Measurements from ENCODE around the gene CIAO3. TPM values are rescaled to one million over a fixed set of nuclear protein-coding genes. Genes with fewer than 3 reads are reported as not detected.

Gene CIAO3
- total RNA-seq, 1 experiment from 2014 or later, result 21.9 TPM

DNA sequence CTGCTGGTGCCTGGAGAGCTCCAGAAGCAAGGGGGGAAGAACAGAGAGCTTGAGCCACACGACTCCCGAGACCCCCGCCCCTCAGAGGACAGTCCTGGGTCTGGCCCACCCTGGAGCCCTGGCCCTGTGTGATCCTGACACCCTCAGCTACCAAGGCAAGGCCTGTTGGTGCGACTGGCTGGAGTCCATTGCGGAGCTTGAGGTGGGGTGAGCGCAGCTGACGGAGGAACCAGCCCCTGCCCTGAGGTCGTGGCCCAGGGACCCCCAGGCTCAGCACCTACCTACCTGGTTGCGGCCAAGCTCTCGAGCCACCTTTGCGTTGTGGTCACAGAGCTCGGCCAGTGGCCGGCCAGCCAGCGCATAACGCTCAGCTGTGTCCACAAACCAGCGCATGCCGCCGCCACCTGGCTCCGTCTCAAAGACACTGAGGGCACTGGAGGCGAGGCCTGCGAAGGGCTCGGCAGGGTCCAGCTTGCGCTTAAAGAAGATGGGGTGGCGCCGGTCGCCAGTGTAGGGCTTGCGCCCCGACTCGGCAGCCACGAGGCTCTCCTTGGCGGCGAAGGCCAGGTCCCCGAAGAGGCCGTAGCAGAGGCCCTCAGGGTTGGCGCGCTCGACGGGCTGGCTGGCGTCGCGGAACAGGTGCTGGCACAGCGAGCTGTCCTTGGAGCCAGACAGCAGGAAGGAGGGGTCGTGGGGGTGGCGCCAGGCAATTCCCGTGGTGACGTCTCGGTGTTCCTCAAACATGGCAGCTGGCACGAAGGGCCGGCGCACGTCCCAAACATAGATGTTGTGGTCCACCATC lies 54.1 kb downstream of the CIAO3 start:
- no peak overlapping the region for H3K23ac ChIP-seq (ENCODE audit: insufficient read length, low read depth, low read length)
- no peak overlapping the region for H3K27ac ChIP-seq (ENCODE audit: insufficient read length, low read depth, low read length)
- Mint-ChIP-seq H3K27ac (no peak overlapping the region), H3K27me3 (ENCODE audit: low read depth) (peaks cover 11% of the 10 kb centered on the region), H3K4me1 (peaks cover 9 to 19% of the 10 kb centered on the region in 2 experiments), H3K36me3 (ENCODE audit: insufficient read depth in 1 of 3, low read depth in 3 of 3) (peaks cover 10 to 39% (median 37%) of the 10 kb centered on the region in 3 experiments; a peak in 6 of 7 replicates), H3K9me3 (no peaks in the 10 kb centered on the region; a peak in 1 of 5 replicates), H3K4me3 (0 out of 5 replicates have a peak overlapping the region, but pooled peaks of 1 of the 2 experiments have one; percentile 32)
- peaks cover 3% of the 10 kb centered on the region; the same call in 1 of the 2 replicates for H3K27me3 ChIP-seq (ENCODE audit: insufficient read depth, low read length)
- no peak overlapping the region for H3K56ac ChIP-seq (ENCODE audit: insufficient read length, low read depth, low read length)
- no peak overlapping the region for H2BK120ac ChIP-seq (ENCODE audit: low read depth, low read length, poor library complexity, severe bottlenecking)
- H3K4me2 ChIP-seq (ENCODE audit: insufficient read depth, insufficient read length, low read length), result no peak overlapping the region
- peaks cover 14% of the 10 kb centered on the region for H3K23me2 ChIP-seq (ENCODE audit: insufficient read length, low read depth, low read length, poor library complexity, severe bottlenecking)
- no peak overlapping the region for H3K9ac ChIP-seq (ENCODE audit: extremely low read depth, insufficient read length, low read length)
- no peak overlapping the region for H2AK5ac ChIP-seq (ENCODE audit: insufficient read length, low read length)
- H3K9me3 ChIP-seq (ENCODE audit: control insufficient read depth, low read depth, low read length), result no peaks in the 10 kb centered on the region
- H4K91ac ChIP-seq (ENCODE audit: insufficient read length, low read depth, low read length), result no peak overlapping the region
- H4K20me1 ChIP-seq (ENCODE audit: control insufficient read depth, insufficient read depth, insufficient read length), result no peaks in the 10 kb centered on the region
- H4K8ac ChIP-seq (replicated peaks; ENCODE audit: insufficient read length, low read depth, low read length), result no peak overlapping the region
- no peaks in the 10 kb centered on the region for H3K79me1 ChIP-seq (ENCODE audit: insufficient read depth, low read depth, low read length, poor library complexity, severe bottlenecking)
- no peak overlapping the region for H3K14ac ChIP-seq (ENCODE audit: insufficient read depth, low read length)
- H2BK5ac ChIP-seq (ENCODE audit: insufficient read length, low read length), result no peak overlapping the region
- H2BK12ac ChIP-seq (ENCODE audit: insufficient read length, low read depth, low read length), result no peak overlapping the region
- no peaks in the 10 kb centered on the region for H3K4me1 ChIP-seq (ENCODE audit: insufficient read depth, low read length)
- WGBS (ENCODE audit: extremely low coverage, insufficient read length, low lambda C conversion rate), result no CpG with 5 or more reads among the region's 51 CpGs
- no peak overlapping the region for H4K5ac ChIP-seq (ENCODE audit: insufficient read length, low read depth, low read length)
- H2BK15ac ChIP-seq (ENCODE audit: low read depth, low read length), result no peak overlapping the region
- H2BK20ac ChIP-seq (ENCODE audit: low read depth, low read length, poor library complexity, severe bottlenecking), result no peak overlapping the region
- no peak for DNase-seq
- H2AFZ ChIP-seq (ENCODE audit: low read length), result no peak overlapping the region
- no peak overlapping the region for H3K4ac ChIP-seq (ENCODE audit: low read depth, low read length)
- TF ChIP-seq, protein P1, sequence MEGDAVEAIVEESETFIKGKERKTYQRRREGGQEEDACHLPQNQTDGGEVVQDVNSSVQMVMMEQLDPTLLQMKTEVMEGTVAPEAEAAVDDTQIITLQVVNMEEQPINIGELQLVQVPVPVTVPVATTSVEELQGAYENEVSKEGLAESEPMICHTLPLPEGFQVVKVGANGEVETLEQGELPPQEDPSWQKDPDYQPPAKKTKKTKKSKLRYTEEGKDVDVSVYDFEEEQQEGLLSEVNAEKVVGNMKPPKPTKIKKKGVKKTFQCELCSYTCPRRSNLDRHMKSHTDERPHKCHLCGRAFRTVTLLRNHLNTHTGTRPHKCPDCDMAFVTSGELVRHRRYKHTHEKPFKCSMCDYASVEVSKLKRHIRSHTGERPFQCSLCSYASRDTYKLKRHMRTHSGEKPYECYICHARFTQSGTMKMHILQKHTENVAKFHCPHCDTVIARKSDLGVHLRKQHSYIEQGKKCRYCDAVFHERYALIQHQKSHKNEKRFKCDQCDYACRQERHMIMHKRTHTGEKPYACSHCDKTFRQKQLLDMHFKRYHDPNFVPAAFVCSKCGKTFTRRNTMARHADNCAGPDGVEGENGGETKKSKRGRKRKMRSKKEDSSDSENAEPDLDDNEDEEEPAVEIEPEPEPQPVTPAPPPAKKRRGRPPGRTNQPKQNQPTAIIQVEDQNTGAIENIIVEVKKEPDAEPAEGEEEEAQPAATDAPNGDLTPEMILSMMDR (conservative IDR thresholded peaks at IDR 0.05), result no peak
- peaks cover 2% of the 10 kb centered on the region; the same call in 1 of the 2 replicates for H3K79me2 ChIP-seq (ENCODE audit: insufficient read depth, low read length)
- H3T11ph ChIP-seq (ENCODE audit: low read length), result no peak overlapping the region
- no peak overlapping the region for H3K18ac ChIP-seq (ENCODE audit: insufficient read length, low read depth, low read length)

All from H9 (cell line).